Measurements from ENCODE around the gene IL17C.

- no peak for TF ChIP-seq POLR2AphosphoS5 (IDR thresholded peaks at IDR 0.05; ENCODE audit: low read depth, low read length)
- no peak for TF ChIP-seq CTCF (IDR thresholded peaks at IDR 0.05; ENCODE audit: control extremely low read depth in 1 of 3, insufficient read depth in 1 of 3, low read depth in 1 of 3, low read length in 3 of 3)
- no peak for TF ChIP-seq RXRA (IDR thresholded peaks at IDR 0.05; ENCODE audit: insufficient read depth, low read depth, low read length)
- TF ChIP-seq SUZ12 (IDR thresholded peaks at IDR 0.05; ENCODE audit: low read length) = no peak
- TF ChIP-seq CBX5 (IDR thresholded peaks at IDR 0.05; ENCODE audit: low read depth, low read length) = no peak
- TF ChIP-seq SP1 (IDR thresholded peaks at IDR 0.05; ENCODE audit: low read depth, low read length) = no peak
- no peak for TF ChIP-seq ZNF274 (IDR thresholded peaks at IDR 0.05; ENCODE audit: borderline replicate concordance, extremely low read depth, low read length)
- TF ChIP-seq SIX5 (IDR thresholded peaks at IDR 0.05; ENCODE audit: low read depth, low read length) = no peak
- TF ChIP-seq EP300 (IDR thresholded peaks at IDR 0.05; ENCODE audit: borderline replicate concordance in 1 of 2, low read depth in 2 of 2, low read length in 2 of 2) = no peak
- no peak for TF ChIP-seq POLR2A (IDR thresholded peaks at IDR 0.05; ENCODE audit: control extremely low read depth in 1 of 2, low read depth in 2 of 2, low read length in 2 of 2)
- TF ChIP-seq, protein P1, sequence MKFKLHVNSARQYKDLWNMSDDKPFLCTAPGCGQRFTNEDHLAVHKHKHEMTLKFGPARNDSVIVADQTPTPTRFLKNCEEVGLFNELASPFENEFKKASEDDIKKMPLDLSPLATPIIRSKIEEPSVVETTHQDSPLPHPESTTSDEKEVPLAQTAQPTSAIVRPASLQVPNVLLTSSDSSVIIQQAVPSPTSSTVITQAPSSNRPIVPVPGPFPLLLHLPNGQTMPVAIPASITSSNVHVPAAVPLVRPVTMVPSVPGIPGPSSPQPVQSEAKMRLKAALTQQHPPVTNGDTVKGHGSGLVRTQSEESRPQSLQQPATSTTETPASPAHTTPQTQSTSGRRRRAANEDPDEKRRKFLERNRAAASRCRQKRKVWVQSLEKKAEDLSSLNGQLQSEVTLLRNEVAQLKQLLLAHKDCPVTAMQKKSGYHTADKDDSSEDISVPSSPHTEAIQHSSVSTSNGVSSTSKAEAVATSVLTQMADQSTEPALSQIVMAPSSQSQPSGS (IDR thresholded peaks at IDR 0.05; ENCODE audit: low read length) = no peak
Measured at GRCh38 chr16:88595921-88596320, 42.5 kb upstream of the IL17C start.

Data from H1 (cell line).